ENCODE measurements around the gene KLC1. TPM values are rescaled to one million over a fixed set of nuclear protein-coding genes. Genes with fewer than 3 reads are reported as not detected.
A peak's percentile ranks its signal among the peaks of the same experiment; 100 is the strongest.
"Not testable (repeated sequence)": the region's sequence is repeated elsewhere in the genome, so short reads cannot be mapped to it uniquely, and the experiment has no call there.

Gene KLC1
- total RNA-seq, 1 donor from 2014 or later, result 163 TPM

- TF ChIP-seq, protein P1, sequence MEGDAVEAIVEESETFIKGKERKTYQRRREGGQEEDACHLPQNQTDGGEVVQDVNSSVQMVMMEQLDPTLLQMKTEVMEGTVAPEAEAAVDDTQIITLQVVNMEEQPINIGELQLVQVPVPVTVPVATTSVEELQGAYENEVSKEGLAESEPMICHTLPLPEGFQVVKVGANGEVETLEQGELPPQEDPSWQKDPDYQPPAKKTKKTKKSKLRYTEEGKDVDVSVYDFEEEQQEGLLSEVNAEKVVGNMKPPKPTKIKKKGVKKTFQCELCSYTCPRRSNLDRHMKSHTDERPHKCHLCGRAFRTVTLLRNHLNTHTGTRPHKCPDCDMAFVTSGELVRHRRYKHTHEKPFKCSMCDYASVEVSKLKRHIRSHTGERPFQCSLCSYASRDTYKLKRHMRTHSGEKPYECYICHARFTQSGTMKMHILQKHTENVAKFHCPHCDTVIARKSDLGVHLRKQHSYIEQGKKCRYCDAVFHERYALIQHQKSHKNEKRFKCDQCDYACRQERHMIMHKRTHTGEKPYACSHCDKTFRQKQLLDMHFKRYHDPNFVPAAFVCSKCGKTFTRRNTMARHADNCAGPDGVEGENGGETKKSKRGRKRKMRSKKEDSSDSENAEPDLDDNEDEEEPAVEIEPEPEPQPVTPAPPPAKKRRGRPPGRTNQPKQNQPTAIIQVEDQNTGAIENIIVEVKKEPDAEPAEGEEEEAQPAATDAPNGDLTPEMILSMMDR (IDR thresholded peaks at IDR 0.05; ENCODE audit: unreplicated experiment), result no peak
- peaks cover 13% of the 10 kb centered on the region for H3K36me3 Mint-ChIP-seq
These were observed 59.4 kb downstream of the KLC1 start for GRCh38 chr14:103688441-103688840.

DNA sequence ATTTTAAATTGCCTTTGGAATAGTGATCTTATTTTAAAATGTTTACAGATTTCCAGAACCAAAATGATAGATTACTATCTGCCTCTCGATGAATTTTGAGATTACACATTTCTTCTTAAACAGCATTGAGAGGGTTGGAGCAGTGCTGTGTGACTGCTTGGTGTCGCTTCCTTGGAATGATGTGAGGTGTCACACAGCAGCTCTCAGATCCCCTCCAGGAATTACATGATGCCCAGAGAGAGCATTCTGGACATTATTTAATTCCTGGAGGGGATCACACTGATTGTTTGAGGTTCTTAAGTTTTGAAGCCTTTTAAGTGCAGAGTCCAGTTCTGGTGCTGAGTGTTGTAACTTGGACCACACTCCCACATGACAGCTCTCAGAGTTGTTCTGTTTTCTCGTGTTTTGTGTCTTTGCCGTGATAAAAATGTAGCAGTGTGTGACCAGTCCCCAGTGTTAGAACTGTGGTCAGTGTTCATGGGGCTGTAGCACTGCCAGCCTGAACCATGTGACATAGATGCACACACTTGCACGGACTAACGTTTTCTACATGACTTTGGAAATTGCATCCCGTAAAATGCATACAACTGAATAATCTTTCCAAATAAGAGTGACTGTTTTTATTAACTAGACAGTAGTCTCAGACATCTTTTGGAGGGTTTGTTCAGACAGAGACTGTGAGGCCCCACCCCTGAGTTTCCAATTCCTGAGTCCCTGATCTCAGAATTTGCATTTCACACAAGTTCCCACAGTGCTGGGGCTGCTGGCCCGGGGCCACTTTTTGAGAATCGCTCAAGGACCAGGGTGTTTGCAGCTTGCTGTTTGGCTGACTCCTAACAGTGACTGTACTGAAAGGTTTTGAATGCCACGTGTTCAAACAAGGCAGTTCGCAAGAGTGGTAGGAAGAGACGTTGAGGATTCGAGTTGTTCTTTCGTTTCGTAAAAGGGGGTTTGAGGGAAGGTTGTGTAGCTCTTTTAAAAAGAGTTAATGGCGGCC, 60.2 kb downstream of the KLC1 start:
- H3K27ac Mint-ChIP-seq, result peak overlapping the region; percentile 15
- no peaks in the 10 kb centered on the region for H3K27me3 Mint-ChIP-seq (ENCODE audit: low read depth)
- TF ChIP-seq, protein P1 (IDR thresholded peaks at IDR 0.05; ENCODE audit: unreplicated experiment), result no peak
- peaks cover 16% of the 10 kb centered on the region for H3K36me3 Mint-ChIP-seq
- no peaks in the 10 kb centered on the region for H3K4me1 Mint-ChIP-seq
- no peaks in the 10 kb centered on the region for H3K9me3 Mint-ChIP-seq
- DNase-seq (ENCODE audit: low spot score in 2 of 2, unreplicated experiment in 2 of 2), result no peak
- H3K4me3 Mint-ChIP-seq, result no peak overlapping the region

More at GRCh38 chr14:103688441-103688840, 59.4 kb downstream of the KLC1 start:
- H3K4me1 Mint-ChIP-seq, result no peaks in the 10 kb centered on the region
- H3K27ac Mint-ChIP-seq, result no peak overlapping the region
- H3K9me3 Mint-ChIP-seq, result no peaks in the 10 kb centered on the region
- DNase-seq (ENCODE audit: low spot score in 2 of 2, unreplicated experiment in 2 of 2), result no peak
- no peak overlapping the region for H3K4me3 Mint-ChIP-seq
- H3K27me3 Mint-ChIP-seq (ENCODE audit: low read depth), result no peaks in the 10 kb centered on the region

DNA sequence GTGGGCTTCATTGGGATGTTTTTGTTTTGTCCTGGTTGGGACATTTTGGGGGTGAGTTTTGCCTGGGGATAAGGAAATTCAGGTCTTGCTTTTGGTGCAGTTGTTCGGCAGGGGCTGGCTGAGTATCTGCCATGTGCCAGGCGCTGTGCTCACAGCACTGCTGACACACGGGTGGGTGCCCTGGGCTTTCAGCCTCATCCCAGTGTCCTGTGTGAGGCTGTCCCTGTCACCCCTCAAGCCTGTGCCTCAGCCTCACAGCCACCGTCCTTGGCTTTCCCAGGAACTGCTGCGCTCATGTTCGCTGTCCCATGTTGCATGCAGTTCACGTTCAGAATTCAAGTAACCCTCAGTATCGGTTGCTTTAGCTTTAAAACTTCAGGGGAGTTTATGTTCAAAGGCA, 61.3 kb downstream of the KLC1 start:
- no peak overlapping the region for H3K4me3 Mint-ChIP-seq
- no peaks in the 10 kb centered on the region for H3K27me3 Mint-ChIP-seq (ENCODE audit: low read depth)
- DNase-seq (ENCODE audit: low spot score in 2 of 2, unreplicated experiment in 2 of 2), result no peak
- H3K9me3 Mint-ChIP-seq, result no peaks in the 10 kb centered on the region
- peaks cover under 1% of the 10 kb centered on the region for H3K4me1 Mint-ChIP-seq
- TF ChIP-seq, protein P1 (IDR thresholded peaks at IDR 0.05; ENCODE audit: unreplicated experiment), result no peak
- H3K27ac Mint-ChIP-seq, result no peak overlapping the region
- H3K36me3 Mint-ChIP-seq, result peaks cover 16% of the 10 kb centered on the region

GRCh38 chr14:103691655-103692054, 62.6 kb downstream of the KLC1 start:
- H3K4me3 Mint-ChIP-seq; H3K27me3 Mint-ChIP-seq (ENCODE audit: low read depth); DNase-seq (ENCODE audit: low spot score in 2 of 2, unreplicated experiment in 2 of 2); H3K27ac Mint-ChIP-seq; H3K9me3 Mint-ChIP-seq: not testable (repeated sequence)
- Mint-ChIP-seq H3K4me1 (peaks cover 11% of the 10 kb centered on the region), H3K36me3 (peaks cover 11% of the 10 kb centered on the region)

DNA sequence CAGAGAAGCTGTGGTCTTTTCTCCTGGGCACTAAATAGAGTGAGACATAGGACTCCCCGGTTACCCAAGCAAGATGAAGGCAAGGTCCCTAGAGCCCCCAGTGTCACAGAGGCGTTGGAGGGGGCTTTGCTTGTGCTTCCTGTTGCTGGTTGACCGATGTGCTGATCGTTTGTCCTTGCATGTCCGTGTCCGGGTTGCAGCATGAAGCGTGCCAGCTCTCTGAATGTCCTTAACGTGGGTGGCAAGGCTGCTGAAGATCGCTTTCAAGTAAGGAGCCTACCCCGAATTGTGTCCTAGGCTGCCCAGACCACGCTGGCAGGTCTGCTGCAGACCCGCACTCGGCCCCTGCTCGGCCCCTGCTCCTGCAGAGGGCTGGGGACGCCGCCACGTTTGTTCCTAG, 63.1 kb downstream of the KLC1 start:
- TF ChIP-seq, protein P1 (IDR thresholded peaks at IDR 0.05; ENCODE audit: unreplicated experiment), result no peak
- Mint-ChIP-seq H3K27me3 (ENCODE audit: low read depth) (no peaks in the 10 kb centered on the region), H3K9me3 (no peaks in the 10 kb centered on the region), H3K27ac (no peak overlapping the region), H3K36me3 (peaks cover 9% of the 10 kb centered on the region), H3K4me1 (peaks cover 16% of the 10 kb centered on the region), H3K4me3 (no peak overlapping the region)
- no peak for DNase-seq (ENCODE audit: low spot score in 2 of 2, unreplicated experiment in 2 of 2)

DNA sequence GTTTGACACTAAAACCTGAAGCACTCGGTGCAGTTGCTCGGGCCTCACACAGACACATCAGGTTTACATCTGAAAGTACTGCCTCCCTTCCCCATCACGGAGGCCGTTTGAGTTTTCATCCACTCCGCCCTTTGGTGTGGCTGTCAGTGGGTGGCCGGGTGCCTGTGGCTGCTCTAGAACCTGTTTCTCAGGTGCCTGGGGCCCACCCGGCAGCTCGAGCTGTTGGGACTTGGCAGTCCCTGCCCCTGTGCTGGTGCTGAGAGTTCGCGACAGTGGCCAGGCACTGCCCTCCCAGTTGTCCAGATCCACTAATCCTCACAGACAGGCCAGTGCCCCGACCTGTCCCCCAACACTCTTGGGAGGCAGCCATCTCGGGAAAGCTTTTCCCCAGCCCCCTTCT, 63.9 kb downstream of the KLC1 start:
- DNase-seq (ENCODE audit: low spot score in 2 of 2, unreplicated experiment in 2 of 2), result no peak
- H3K36me3 Mint-ChIP-seq, result peaks cover 8% of the 10 kb centered on the region
- peaks cover 19% of the 10 kb centered on the region for H3K4me1 Mint-ChIP-seq
- H3K9me3 Mint-ChIP-seq, result no peaks in the 10 kb centered on the region
- no peaks in the 10 kb centered on the region for H3K27me3 Mint-ChIP-seq (ENCODE audit: low read depth)
- TF ChIP-seq, protein P1 (IDR thresholded peaks at IDR 0.05; ENCODE audit: unreplicated experiment), result no peak
- H3K27ac Mint-ChIP-seq, result no peak overlapping the region
- H3K4me3 Mint-ChIP-seq, result no peak overlapping the region

Data from mesothelial cell of epicardium (in vitro differentiated cells).